Caco-2 (cell line): ENCODE results near the gene BUD23. TPM values are rescaled to one million over a fixed set of nuclear protein-coding genes. Genes with fewer than 3 reads are reported as not detected.

Experiments used
- BruUV-seq: library from RNA; stranded (reverse); fragments of 400-500 nt; replicated peaks from 2 replicates; lab custom pipeline; 2021; lab: Mats Ljungman, UMichigan
- CTCF ChIA-PET: fragments of 300-600 bp; sonication (Branson Sonifier 250); formaldehyde crosslinking; loops from one replicate; lab custom pipeline; 2022; ENCODE audit warnings: antibody characterized with exemption; lab: Charles Lee
- POLR2A ChIA-PET: fragments of 300-600 bp; sonication (Branson Sonifier 250); formaldehyde crosslinking; loops from one replicate; lab custom pipeline; 2022; ENCODE audit warnings: antibody characterized with exemption; lab: Charles Lee
- DNase-seq, 2 experiments: peaks; one replicate each; pipeline versions ENCODE4 v3.0.0 to v3.0.0-alpha.2; 2020 to 2022
- H3K27me3 ChIP-seq: replicated peaks from 2 replicates; pipeline ENCODE4 v1.6.0; 2011; ENCODE audit warnings: low read length; ENCODE audit not compliant: control insufficient read depth, insufficient read depth
- H3K36me3 ChIP-seq: 2 replicates; pipeline ENCODE4 v1.5.1; 2011; ENCODE audit warnings: low read length; ENCODE audit not compliant: control insufficient read depth, insufficient read depth
- H3K4me1 ChIP-seq: fragments of 250-450 bp; sonication (Bioruptor Pico); 2 replicates; pipeline ENCODE4 v1.5.1; 2020; ENCODE audit warnings: mild to moderate bottlenecking
- H3K4me3 ChIP-seq: 2 replicates; pipeline ENCODE4 v1.5.1; 2011; ENCODE audit warnings: low read depth, mild to moderate bottlenecking, control low read depth, low read length
- H3K9me3 ChIP-seq: fragments of 250-450 bp; sonication (Bioruptor Pico); 2 replicates; pipeline ENCODE4 v1.5.1; 2020; ENCODE audit warnings: mild to moderate bottlenecking, moderate library complexity
- H3K27ac Mint-ChIP-seq: one replicate; pipeline ENCODE4 v1.8.0; 2022; ENCODE audit warnings: mixed read lengths; ENCODE audit not compliant: unreplicated experiment
- H3K27me3 Mint-ChIP-seq: one replicate; pipeline ENCODE4 v1.8.0; 2022; ENCODE audit warnings: mixed read lengths; ENCODE audit not compliant: insufficient read depth, unreplicated experiment
- H3K36me3 Mint-ChIP-seq: one replicate; pipeline ENCODE4 v1.8.0; 2022; ENCODE audit warnings: mild to moderate bottlenecking, mixed read lengths; ENCODE audit not compliant: insufficient read depth, unreplicated experiment
- H3K4me1 Mint-ChIP-seq: one replicate; pipeline ENCODE4 v1.8.0; 2022; ENCODE audit warnings: low read depth, mixed read lengths; ENCODE audit not compliant: unreplicated experiment
- H3K4me3 Mint-ChIP-seq: one replicate; pipeline ENCODE4 v1.8.0; 2022; ENCODE audit warnings: mild to moderate bottlenecking, moderate library complexity, mixed read lengths; ENCODE audit not compliant: unreplicated experiment
- H3K9me3 Mint-ChIP-seq: one replicate; pipeline ENCODE4 v1.8.0; 2022; ENCODE audit warnings: mixed read lengths; ENCODE audit not compliant: unreplicated experiment
- intact Hi-C: fragments of 100-400 bp; cut with micrococcal nuclease; formaldehyde crosslinking; loops from one replicate; pipeline ENCODE4 v1.10.0; 2022; ENCODE audit not compliant: unreplicated experiment
- total RNA-seq: library from RNA; stranded (reverse); gene quantifications from 2 replicates; pipeline ENCODE4 v1.2.3, GENCODE V29; 2022
- TF ChIP-seq, protein P1 (sequence below), 2 experiments: fragments of 200-600 bp in 1 of 2; IDR thresholded peaks; 1 replicate in 1 of 2; 2 replicates in 1 of 2; pipeline versions ENCODE4 v1.5.1 to v1.8.0; 2011 to 2022; ENCODE audit warnings: antibody characterized with exemption in 1 of 2, control low read depth in 1 of 2, inconsistent platforms in 1 of 2, low read depth in 1 of 2, low read length in 1 of 2, mild to moderate bottlenecking in 1 of 2, moderate library complexity in 1 of 2; ENCODE audit not compliant: insufficient read depth in 1 of 2, severe bottlenecking in 1 of 2, unreplicated experiment in 1 of 2

Gene BUD23
- total RNA-seq, 1 experiment from 2014 or later, result 144 TPM

DNA sequence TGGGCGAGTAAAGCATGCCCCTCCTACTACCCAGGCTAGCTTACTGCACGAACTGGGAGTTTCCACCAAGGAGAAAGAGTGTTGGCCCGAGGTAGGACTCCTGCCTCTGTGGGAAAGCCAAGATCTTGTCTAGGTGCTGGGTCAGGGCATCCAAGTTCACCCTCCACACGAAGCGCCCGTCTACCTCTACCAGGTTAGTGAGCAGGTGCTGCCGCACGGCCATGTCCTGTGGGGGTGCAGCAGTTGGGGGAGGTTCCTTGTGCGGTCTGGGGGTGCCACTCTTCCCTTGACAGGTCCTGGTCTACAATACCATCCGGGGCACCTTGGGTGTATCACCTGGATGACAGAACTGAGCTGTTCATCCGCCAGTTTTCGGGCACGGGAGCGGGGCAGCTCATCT lies 53.5 kb downstream of the BUD23 start:
- Mint-ChIP-seq H3K27ac (no peak overlapping the region), H3K4me3 (peak overlapping the region; percentile 98), H3K27me3 (no peaks in the 10 kb centered on the region), H3K36me3 (peaks cover 54% of the 10 kb centered on the region), H3K9me3 (no peaks in the 10 kb centered on the region), H3K4me1 (peaks cover 13% of the 10 kb centered on the region)
- DNase-seq, result no peak
- ChIA-PET POLR2A (no interaction called here), CTCF (interaction anchor here (0.6 kb wide), 1 partner anchor 31 kb away, joined by 3 read pairs; no protein-coding TSS in a partner anchor)
- TF ChIP-seq, protein P1, sequence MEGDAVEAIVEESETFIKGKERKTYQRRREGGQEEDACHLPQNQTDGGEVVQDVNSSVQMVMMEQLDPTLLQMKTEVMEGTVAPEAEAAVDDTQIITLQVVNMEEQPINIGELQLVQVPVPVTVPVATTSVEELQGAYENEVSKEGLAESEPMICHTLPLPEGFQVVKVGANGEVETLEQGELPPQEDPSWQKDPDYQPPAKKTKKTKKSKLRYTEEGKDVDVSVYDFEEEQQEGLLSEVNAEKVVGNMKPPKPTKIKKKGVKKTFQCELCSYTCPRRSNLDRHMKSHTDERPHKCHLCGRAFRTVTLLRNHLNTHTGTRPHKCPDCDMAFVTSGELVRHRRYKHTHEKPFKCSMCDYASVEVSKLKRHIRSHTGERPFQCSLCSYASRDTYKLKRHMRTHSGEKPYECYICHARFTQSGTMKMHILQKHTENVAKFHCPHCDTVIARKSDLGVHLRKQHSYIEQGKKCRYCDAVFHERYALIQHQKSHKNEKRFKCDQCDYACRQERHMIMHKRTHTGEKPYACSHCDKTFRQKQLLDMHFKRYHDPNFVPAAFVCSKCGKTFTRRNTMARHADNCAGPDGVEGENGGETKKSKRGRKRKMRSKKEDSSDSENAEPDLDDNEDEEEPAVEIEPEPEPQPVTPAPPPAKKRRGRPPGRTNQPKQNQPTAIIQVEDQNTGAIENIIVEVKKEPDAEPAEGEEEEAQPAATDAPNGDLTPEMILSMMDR (IDR thresholded peaks at IDR 0.05; ENCODE audit: insufficient read depth in 1 of 2, low read depth in 1 of 2, low read length in 1 of 2, severe bottlenecking in 1 of 2, unreplicated experiment in 1 of 2), result no peak
- Histone ChIP-seq H3K4me1 (peaks cover 37% of the 10 kb centered on the region), H3K4me3 (no peak overlapping the region), H3K9me3 (no peaks in the 10 kb centered on the region), H3K36me3 (peaks cover 9% of the 10 kb centered on the region), H3K27me3 (no peaks in the 10 kb centered on the region)
- BruUV-seq, result no TSS peak
- intact Hi-C loops, result no loop called here

DNA sequence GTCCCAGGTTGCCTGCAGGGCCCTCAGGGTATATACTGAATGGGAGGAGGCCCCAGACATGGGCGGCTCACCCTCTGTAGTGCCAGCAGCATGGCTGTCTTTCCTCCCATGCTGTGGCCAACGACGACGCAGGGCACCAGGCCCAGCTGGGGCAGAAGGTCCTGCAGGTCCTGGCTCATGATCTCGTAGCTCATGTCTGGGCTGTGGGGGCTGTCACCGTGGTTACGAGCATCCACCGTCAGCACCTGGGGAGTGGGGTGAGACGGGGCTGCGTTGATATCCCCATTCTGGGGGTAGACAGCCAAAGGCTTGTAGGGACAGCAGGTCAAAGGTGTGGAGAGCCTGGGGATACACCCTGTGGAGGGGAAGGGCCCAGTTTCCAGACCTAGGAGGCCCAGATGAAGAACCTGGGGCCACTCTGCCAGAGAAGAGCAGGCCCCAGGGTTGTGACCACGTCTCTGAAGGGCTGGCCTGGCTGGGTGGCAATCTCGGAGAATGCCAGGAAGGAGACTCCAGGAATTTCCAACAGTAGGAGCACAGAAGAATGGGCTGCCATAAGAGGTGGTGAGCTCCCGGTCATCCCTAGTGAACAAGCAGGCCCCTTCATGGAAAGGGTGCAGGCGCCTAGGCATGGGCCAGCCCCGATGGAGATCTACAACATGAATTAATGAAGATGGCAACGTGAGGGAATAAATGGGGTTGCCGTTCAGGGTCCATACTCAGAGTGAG lies 54.3 kb downstream of the BUD23 start:
- H3K4me1 Mint-ChIP-seq, result peaks cover 20% of the 10 kb centered on the region
- H3K4me3 ChIP-seq, result peak overlapping the region; percentile 63
- ChIA-PET POLR2A (interaction anchor here (0.6 to 2.1 kb wide), 4 partner anchors 22 to 125 kb away, joined by 3 to 8 read pairs (median 5); partner anchors contain the start of gene MLXIPL), CTCF (interaction anchor here (0.6 to 1.1 kb wide), 6 partner anchors 9 to 579 kb away, joined by 3 to 6 read pairs (median 4); partner anchors contain the start of gene VPS37D)
- H3K27me3 ChIP-seq, result no peaks in the 10 kb centered on the region
- intact Hi-C loops, result loop anchor here (1.0 to 2.0 kb wide), 3 partner anchors 33 to 117 kb away; partner anchors contain the start of genes CLDN3 and CLDN4
- TF ChIP-seq, protein P1 (IDR thresholded peaks at IDR 0.05; ENCODE audit: insufficient read depth in 1 of 2, low read depth in 1 of 2, low read length in 1 of 2, severe bottlenecking in 1 of 2, unreplicated experiment in 1 of 2), result no peak
- peak overlapping the region; percentile 100 for H3K27ac Mint-ChIP-seq
- peak overlapping the region; percentile 98 for H3K4me3 Mint-ChIP-seq
- H3K4me1 ChIP-seq, result peaks cover 40% of the 10 kb centered on the region
- DNase-seq, result no peak
- H3K36me3 Mint-ChIP-seq, result peaks cover 61% of the 10 kb centered on the region
- BruUV-seq, result no TSS peak
- H3K9me3 Mint-ChIP-seq, result no peaks in the 10 kb centered on the region
- no peaks in the 10 kb centered on the region for H3K27me3 Mint-ChIP-seq
- H3K9me3 ChIP-seq, result no peaks in the 10 kb centered on the region
- H3K36me3 ChIP-seq, result peaks cover 9% of the 10 kb centered on the region

DNA sequence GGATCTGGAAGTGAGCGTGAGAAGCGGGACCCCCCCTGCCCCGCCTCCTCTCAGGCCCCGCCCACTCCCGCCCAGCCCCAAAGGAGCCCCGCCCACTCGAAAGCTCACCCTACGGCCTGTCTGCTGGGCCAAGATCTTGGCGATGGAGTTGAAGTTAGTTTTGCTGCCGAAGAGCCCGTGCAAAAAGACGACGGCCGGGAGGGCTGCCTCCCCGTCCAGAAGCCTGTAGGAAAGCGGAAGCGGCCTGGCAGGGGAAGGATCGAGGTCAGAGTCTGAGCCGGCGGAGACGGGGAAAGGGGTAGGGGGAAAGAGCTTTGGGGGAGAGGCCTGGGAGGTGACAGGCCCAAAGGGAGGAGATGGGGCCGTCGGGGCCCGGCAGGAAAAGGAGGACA lies 54.8 kb downstream of the BUD23 start:
- intact Hi-C loops, result loop anchor here (1.0 to 2.0 kb wide), 3 partner anchors 33 to 117 kb away; partner anchors contain the start of genes CLDN3 and CLDN4
- H3K4me1 ChIP-seq, result peaks cover 40% of the 10 kb centered on the region
- DNase-seq, result peak; percentile 55 to 67
- H3K4me3 ChIP-seq, result peak overlapping the region; percentile 63
- H3K36me3 ChIP-seq, result peaks cover 9% of the 10 kb centered on the region
- peaks cover 62% of the 10 kb centered on the region for H3K36me3 Mint-ChIP-seq
- ChIA-PET CTCF (interaction anchor here (0.5 to 1.5 kb wide), 13 partner anchors 10 to 579 kb away, joined by 3 to 6 read pairs (median 4); partner anchors contain the start of genes STX1A and VPS37D), POLR2A (interaction anchor here (0.6 to 6.5 kb wide), 10 partner anchors 19 to 126 kb away, joined by 3 to 127 read pairs (median 6); partner anchors contain the start of genes CLDN3, CLDN4, METTL27 and MLXIPL)
- no peaks in the 10 kb centered on the region for H3K9me3 Mint-ChIP-seq
- no peaks in the 10 kb centered on the region for H3K27me3 Mint-ChIP-seq
- BruUV-seq, result TSS peak; percentile 19
- H3K27ac Mint-ChIP-seq, result peak overlapping the region; percentile 100
- H3K4me3 Mint-ChIP-seq, result peak overlapping the region; percentile 98
- peaks cover 20% of the 10 kb centered on the region for H3K4me1 Mint-ChIP-seq
- TF ChIP-seq, protein P1 (IDR thresholded peaks at IDR 0.05; ENCODE audit: insufficient read depth in 1 of 2, low read depth in 1 of 2, low read length in 1 of 2, severe bottlenecking in 1 of 2, unreplicated experiment in 1 of 2), result no peak
- no peaks in the 10 kb centered on the region for H3K27me3 ChIP-seq
- no peaks in the 10 kb centered on the region for H3K9me3 ChIP-seq
